GM18505 (cell line): ENCODE data around the gene HSPB9.

Experiments
- ATAC-seq: cut with Tn5 transposase; IDR thresholded peaks from one replicate; pipeline ENCODE4 v1.9.1; 2021; ENCODE audit not compliant: unreplicated experiment
- POLR2A ChIP-seq: IDR thresholded peaks from 4 replicates; pipeline ENCODE4 v1.6.1; 2011; ENCODE audit warnings: borderline replicate concordance; ENCODE audit not compliant: insufficient read depth, insufficient read length; ENCODE audit errors: extremely low read depth

Gene HSPB9

GRCh38 chr17:42155614-42156045 lies 33.0 kb downstream of the HSPB9 start:
- ATAC-seq = no peak
- no peak for TF ChIP-seq POLR2A

DNA sequence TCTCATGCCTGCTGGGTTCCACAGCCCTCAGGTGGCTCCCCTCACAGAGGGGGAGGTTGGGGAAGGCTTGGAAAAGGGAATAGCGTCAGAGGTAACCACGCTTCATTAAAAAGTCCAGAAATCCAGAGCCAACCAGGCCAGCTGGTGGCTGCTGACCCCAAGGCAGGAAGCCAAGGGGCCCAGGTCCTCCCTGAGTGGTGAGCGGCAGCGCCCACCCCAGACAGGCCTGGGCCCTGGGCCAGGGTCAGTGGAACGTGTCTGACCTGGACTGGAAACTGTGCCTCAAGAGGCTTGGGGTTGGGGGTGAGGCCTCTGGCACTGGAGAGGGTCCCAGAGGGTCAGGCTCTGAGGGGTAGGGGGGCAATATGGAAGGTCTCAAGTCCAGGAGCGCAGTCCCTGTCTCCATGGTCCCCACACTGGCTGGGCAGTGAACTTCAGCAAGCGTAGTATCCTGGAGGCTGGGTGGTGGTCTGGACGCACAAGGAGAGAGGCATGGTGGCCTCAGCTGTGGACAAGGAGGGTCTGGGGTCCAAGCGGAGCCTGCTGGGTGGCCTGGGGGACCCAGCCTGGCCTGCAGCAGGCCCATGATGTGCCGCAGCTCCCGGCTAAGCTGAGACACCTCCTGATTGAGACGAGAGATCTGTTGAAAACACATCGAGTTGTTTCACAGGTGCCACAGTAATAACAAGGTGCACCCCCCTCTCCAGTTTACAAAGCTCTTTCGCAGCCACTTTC lies 37.4 kb downstream of the HSPB9 start:
- no peak for ATAC-seq
- no peak for TF ChIP-seq POLR2A

DNA sequence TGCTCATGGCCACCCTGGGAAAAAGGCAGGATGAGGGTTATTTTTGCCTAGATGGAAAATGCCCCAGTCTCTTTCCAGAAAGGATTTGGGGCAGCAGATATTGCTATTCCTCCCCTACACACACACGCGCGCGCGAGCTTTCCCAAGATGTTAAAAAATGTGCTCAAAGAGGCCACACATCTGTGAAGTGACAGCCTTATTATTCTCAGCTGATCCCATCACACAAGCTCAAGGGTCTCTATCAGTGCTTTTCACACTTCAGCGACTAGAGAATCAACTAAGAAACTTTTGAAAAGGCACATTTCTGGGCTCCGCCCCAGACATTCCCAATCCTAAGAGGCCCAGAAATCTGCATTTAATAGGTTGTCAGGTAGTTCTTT lies 37.9 kb downstream of the HSPB9 start:
- no peak for TF ChIP-seq POLR2A
- no peak for ATAC-seq

- ATAC-seq = no peak
- no peak for TF ChIP-seq POLR2A
Measured at GRCh38 chr17:42163113-42163512, 40.5 kb downstream of the HSPB9 start.

- no peak for TF ChIP-seq POLR2A
- no peak for ATAC-seq
Measured at GRCh38 chr17:42163696-42164407, 41.2 kb downstream of the HSPB9 start.

DNA sequence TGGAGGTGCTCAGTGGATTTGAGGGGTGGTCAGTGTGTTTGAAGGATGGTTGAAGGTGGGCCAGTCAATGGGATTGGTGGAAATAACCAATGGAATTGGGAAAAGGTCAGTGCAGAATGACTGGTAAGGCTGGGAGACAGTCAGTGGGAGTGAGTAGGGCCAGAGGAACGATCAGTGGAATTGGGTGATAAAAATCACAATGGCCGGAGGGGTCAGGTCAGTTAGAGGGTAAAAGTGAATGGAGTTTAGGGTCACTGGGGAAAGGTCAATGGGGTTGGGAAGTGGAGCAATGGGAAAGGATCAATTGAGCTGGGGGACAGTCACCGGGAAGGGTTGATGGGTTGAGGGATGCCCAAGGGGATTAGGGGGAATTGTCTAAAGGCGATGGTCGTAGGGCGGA lies 43.1 kb downstream of the HSPB9 start:
- ATAC-seq = no peak
- no peak for TF ChIP-seq POLR2A

DNA sequence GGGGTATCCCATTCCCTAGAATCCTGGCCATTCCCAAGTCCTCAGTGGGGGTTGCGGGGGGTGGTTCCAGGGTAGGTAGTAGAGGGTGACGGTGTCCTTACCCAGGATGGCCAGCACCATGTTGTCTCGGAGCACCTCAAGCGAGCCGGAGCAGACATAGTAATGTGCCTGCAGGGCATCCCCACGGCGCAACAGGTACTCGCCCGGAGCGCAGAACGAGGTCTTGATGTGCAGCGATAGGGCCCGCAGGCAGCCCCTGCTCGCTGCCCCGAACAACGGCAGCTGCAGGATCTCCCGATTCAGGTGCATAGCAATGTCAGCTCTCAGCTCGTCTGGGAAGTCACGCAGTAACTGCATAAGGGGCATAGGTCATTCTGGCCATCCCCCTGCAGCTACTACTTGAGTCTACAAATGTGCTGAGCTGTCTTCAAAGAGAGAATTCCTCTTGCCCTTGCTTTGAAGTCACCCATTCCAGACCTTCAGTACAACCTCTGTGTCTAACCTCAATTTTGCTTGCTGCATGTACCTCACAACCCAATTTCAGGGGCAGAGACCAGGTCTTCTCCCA lies 43.7 kb downstream of the HSPB9 start:
- no peak for ATAC-seq
- TF ChIP-seq POLR2A = no peak

GRCh38 chr17:42167807-42168206 lies 45.2 kb downstream of the HSPB9 start:
- no peak for ATAC-seq
- TF ChIP-seq POLR2A = no peak

GRCh38 chr17:42169351-42169750 lies 46.7 kb downstream of the HSPB9 start:
- no peak for ATAC-seq

GRCh38 chr17:42171831-42172230 lies 49.2 kb downstream of the HSPB9 start:
- ATAC-seq = no peak
- no peak for TF ChIP-seq POLR2A

More at GRCh38 chr17:42169351-42169750, 46.7 kb downstream of the HSPB9 start:
- no peak for TF ChIP-seq POLR2A
